ENCODE data around the gene NCCRP1.

- TF ChIP-seq, protein P1, sequence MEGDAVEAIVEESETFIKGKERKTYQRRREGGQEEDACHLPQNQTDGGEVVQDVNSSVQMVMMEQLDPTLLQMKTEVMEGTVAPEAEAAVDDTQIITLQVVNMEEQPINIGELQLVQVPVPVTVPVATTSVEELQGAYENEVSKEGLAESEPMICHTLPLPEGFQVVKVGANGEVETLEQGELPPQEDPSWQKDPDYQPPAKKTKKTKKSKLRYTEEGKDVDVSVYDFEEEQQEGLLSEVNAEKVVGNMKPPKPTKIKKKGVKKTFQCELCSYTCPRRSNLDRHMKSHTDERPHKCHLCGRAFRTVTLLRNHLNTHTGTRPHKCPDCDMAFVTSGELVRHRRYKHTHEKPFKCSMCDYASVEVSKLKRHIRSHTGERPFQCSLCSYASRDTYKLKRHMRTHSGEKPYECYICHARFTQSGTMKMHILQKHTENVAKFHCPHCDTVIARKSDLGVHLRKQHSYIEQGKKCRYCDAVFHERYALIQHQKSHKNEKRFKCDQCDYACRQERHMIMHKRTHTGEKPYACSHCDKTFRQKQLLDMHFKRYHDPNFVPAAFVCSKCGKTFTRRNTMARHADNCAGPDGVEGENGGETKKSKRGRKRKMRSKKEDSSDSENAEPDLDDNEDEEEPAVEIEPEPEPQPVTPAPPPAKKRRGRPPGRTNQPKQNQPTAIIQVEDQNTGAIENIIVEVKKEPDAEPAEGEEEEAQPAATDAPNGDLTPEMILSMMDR (IDR thresholded peaks at IDR 0.05; ENCODE audit: low read depth, low read length, missing input control), result no peak
- peak; percentile 33 for TF ChIP-seq YY1 (IDR thresholded peaks at IDR 0.05)
- TF ChIP-seq EGR1 (IDR thresholded peaks at IDR 0.05; ENCODE audit: low read depth in 2 of 2), result no peak
- TF ChIP-seq, protein P2, sequence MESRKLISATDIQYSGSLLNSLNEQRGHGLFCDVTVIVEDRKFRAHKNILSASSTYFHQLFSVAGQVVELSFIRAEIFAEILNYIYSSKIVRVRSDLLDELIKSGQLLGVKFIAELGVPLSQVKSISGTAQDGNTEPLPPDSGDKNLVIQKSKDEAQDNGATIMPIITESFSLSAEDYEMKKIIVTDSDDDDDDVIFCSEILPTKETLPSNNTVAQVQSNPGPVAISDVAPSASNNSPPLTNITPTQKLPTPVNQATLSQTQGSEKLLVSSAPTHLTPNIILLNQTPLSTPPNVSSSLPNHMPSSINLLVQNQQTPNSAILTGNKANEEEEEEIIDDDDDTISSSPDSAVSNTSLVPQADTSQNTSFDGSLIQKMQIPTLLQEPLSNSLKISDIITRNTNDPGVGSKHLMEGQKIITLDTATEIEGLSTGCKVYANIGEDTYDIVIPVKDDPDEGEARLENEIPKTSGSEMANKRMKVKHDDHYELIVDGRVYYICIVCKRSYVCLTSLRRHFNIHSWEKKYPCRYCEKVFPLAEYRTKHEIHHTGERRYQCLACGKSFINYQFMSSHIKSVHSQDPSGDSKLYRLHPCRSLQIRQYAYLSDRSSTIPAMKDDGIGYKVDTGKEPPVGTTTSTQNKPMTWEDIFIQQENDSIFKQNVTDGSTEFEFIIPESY (IDR thresholded peaks at IDR 0.05), result no peak
- TF ChIP-seq SP1 (IDR thresholded peaks at IDR 0.05), result peak; percentile 80
Measured at GRCh38 chr19:39248806-39249205, 52.0 kb downstream of the NCCRP1 start, which contains the start of gene IFNL4.

Measured in liver (tissue), 3 donors.